Osteocyte (in vitro differentiated cells): ENCODE data around the gene ABCA5. TPM values are rescaled to one million over a fixed set of nuclear protein-coding genes. Genes with fewer than 3 reads are reported as not detected.
"Not testable (repeated sequence)": the region's sequence is repeated elsewhere in the genome, so short reads cannot be mapped to it uniquely, and the experiment has no call there.

Experiments
- DNase-seq: peaks from one replicate; pipeline ENCODE4 v3.0.0; 2021; ENCODE audit warnings: mixed read lengths; ENCODE audit not compliant: unreplicated experiment; ENCODE audit errors: extremely low spot score
- H3K27ac Mint-ChIP-seq: one replicate; pipeline ENCODE4 v1.8.0; 2021; ENCODE audit warnings: mild to moderate bottlenecking, mixed read lengths; ENCODE audit not compliant: unreplicated experiment
- H3K27me3 Mint-ChIP-seq: one replicate; pipeline ENCODE4 v1.8.0; 2021; ENCODE audit warnings: mixed read lengths; ENCODE audit not compliant: unreplicated experiment
- H3K36me3 Mint-ChIP-seq: one replicate; pipeline ENCODE4 v1.8.0; 2021; ENCODE audit warnings: mixed read lengths; ENCODE audit not compliant: unreplicated experiment
- H3K4me1 Mint-ChIP-seq: one replicate; pipeline ENCODE4 v1.8.0; 2021; ENCODE audit warnings: mixed read lengths; ENCODE audit not compliant: unreplicated experiment
- H3K4me3 Mint-ChIP-seq: one replicate; pipeline ENCODE4 v1.8.0; 2021; ENCODE audit warnings: mild to moderate bottlenecking, moderate library complexity, mixed read lengths; ENCODE audit not compliant: unreplicated experiment
- H3K9me3 Mint-ChIP-seq: one replicate; pipeline ENCODE4 v1.8.0; 2021; ENCODE audit warnings: mixed read lengths; ENCODE audit not compliant: unreplicated experiment
- total RNA-seq: library from RNA; stranded (reverse); gene quantifications from 2 replicates; pipeline ENCODE4 v1.2.1, GENCODE V29; 2021
- TF ChIP-seq, protein P1 (sequence below): fragments of 200-600 bp; sonication (generic); IDR thresholded peaks from 2 replicates; pipeline ENCODE4 v1.5.0; 2021; ENCODE audit warnings: antibody characterized with exemption, mild to moderate bottlenecking, moderate library complexity

ABCA5 gene
- total RNA-seq, 1 donor from 2014 or later, result 15.9 TPM

DNA sequence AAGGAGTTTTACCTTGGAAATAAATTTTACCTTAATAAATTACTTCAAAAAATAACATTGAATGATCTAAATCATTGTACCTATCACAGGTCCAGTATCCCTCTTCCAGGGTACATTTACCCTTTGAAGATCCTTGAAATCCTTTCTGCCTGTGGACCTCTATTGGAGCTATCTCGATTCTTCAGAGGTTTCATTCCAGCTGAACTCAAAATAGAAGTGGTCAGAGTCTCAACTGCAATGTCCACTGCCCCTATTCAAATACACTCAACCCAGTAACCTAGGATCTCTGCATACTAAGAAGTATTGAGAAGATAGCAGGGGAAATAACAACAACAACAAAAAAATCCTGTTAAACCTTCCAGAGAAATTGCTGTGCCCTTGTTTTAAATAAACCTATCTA, 9.3 kb downstream of the ABCA5 start:
- Mint-ChIP-seq H3K27me3 (no peaks in the 10 kb centered on the region), H3K4me3 (no peak overlapping the region), H3K36me3 (no peaks in the 10 kb centered on the region), H3K27ac (no peak overlapping the region), H3K9me3 (no peaks in the 10 kb centered on the region), H3K4me1 (peaks cover 3% of the 10 kb centered on the region)
- TF ChIP-seq, protein P1, sequence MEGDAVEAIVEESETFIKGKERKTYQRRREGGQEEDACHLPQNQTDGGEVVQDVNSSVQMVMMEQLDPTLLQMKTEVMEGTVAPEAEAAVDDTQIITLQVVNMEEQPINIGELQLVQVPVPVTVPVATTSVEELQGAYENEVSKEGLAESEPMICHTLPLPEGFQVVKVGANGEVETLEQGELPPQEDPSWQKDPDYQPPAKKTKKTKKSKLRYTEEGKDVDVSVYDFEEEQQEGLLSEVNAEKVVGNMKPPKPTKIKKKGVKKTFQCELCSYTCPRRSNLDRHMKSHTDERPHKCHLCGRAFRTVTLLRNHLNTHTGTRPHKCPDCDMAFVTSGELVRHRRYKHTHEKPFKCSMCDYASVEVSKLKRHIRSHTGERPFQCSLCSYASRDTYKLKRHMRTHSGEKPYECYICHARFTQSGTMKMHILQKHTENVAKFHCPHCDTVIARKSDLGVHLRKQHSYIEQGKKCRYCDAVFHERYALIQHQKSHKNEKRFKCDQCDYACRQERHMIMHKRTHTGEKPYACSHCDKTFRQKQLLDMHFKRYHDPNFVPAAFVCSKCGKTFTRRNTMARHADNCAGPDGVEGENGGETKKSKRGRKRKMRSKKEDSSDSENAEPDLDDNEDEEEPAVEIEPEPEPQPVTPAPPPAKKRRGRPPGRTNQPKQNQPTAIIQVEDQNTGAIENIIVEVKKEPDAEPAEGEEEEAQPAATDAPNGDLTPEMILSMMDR, result no peak
- no peak for DNase-seq

DNA sequence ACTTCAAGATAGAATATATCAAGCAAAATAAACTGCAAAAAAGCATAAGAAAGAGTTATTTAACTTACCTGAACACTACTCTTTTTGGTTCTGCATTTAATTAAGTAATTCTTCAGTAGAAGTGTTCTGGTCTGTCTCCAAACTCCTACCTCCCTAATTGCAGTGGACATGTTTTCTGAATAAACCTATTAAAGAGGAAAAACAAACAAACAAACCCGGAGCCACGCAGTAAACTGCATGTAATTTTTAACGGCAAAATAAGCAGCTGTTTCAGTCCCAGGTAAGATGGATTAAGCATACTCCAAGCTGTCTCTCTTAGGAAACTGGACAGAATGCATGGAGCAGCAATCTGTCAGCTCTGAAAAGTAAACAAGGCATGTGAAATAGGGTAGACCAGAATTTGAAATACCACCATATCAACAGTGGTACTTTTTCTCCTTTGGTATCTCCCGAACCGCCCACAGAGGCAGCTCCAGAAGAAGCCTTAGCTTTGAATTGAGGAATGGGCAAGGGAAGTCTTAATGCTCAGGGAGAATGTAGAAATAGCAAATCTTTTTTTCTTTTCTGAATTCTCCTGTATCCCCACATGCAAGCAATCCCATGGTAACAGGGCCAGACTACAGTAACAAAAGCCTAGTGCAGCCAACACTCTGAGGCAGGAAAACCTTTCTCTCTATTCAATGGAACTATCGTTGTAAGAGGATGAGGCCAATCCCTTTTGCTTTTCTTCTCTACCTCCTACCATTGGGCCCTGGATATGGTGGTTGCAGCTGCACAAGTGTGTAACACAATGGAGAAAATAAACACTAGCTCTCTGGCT, 12.5 kb downstream of the ABCA5 start:
- TF ChIP-seq, protein P1, result no peak
- no peak for DNase-seq
- Mint-ChIP-seq H3K36me3 (no peaks in the 10 kb centered on the region), H3K4me3 (no peak overlapping the region), H3K27me3 (no peaks in the 10 kb centered on the region), H3K27ac (no peak overlapping the region), H3K4me1 (no peaks in the 10 kb centered on the region), H3K9me3 (no peaks in the 10 kb centered on the region)

DNA sequence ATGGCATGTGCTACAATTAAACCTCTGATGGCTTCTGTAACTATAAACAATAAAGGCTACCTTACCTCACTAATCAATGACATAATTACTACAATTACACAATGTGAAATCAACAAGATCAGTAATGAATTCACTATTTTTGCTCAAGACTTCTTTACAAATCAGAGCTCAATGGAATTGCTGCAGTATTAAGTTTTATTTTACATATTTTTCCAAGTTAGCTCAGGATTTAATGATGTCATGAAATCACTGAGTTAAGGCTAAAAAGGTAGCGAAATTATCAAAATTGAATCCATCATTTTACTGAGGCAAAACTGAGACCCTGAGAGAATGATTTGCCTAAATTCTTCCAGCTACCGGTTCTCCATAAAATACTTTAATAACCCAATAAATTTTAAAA, 21.8 kb downstream of the ABCA5 start:
- no peaks in the 10 kb centered on the region for H3K4me1 Mint-ChIP-seq
- no peaks in the 10 kb centered on the region for H3K9me3 Mint-ChIP-seq
- no peaks in the 10 kb centered on the region for H3K27me3 Mint-ChIP-seq
- no peak for DNase-seq
- TF ChIP-seq, protein P1, result no peak
- peaks cover 7% of the 10 kb centered on the region for H3K36me3 Mint-ChIP-seq
- no peak overlapping the region for H3K4me3 Mint-ChIP-seq
- no peak overlapping the region for H3K27ac Mint-ChIP-seq

DNA sequence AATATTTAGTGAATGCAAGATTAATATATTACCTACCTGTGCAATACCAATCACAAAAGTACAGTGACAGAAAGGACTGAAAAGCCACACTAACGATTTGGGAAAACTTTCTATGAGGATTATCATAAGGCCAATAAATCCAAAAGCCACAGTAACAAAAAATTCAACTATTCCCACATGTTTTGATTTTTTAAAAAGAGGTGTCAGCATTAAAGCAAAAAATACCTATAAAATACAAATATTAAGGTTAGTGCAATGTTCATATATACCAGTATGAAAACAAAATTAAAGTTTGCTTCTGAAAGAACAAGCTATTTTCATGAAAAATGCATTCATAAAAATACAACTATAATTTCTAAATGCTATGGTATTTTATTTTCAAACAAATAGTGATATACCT, 24.3 kb downstream of the ABCA5 start:
- Mint-ChIP-seq H3K36me3 (peaks cover 9% of the 10 kb centered on the region), H3K27me3 (no peaks in the 10 kb centered on the region), H3K4me3 (no peak overlapping the region), H3K4me1 (no peaks in the 10 kb centered on the region), H3K27ac (no peak overlapping the region), H3K9me3 (no peaks in the 10 kb centered on the region)
- TF ChIP-seq, protein P1, result no peak
- DNase-seq, result no peak

DNA sequence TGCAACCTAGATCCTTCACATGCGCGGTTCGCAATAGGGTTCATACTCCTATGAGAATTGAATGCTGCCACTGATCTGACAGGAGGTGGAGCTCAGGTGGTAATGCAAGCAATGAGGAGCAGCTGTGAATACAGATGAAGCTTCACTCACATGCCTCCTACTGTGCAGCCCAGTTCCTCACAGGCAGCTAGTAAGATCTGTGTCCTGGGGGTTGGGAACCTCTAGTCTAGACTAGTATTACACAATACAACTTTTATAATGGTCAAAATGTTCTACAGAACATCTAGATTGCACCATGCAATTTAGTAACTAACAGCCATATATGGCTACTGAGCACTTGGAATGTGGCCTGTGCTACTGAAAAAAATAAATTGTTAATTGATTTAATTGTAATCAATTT, 26.7 kb downstream of the ABCA5 start:
- no peak for DNase-seq
- Mint-ChIP-seq H3K4me1 (no peaks in the 10 kb centered on the region), H3K36me3 (peaks cover 14% of the 10 kb centered on the region), H3K9me3 (no peaks in the 10 kb centered on the region), H3K4me3 (no peak overlapping the region), H3K27ac (no peak overlapping the region), H3K27me3 (no peaks in the 10 kb centered on the region)
- TF ChIP-seq, protein P1, result no peak

GRCh38 chr17:69298120-69298722, 28.7 kb downstream of the ABCA5 start:
- not testable (repeated sequence) for H3K4me3 Mint-ChIP-seq, DNase-seq, H3K9me3 Mint-ChIP-seq, H3K27ac Mint-ChIP-seq, H3K27me3 Mint-ChIP-seq, H3K4me1 Mint-ChIP-seq
- peaks cover 18% of the 10 kb centered on the region for H3K36me3 Mint-ChIP-seq
